Small intestine (tissue), 7 donors: ENCODE measurements around the gene AFAP1L1. TPM values are rescaled to one million over a fixed set of nuclear protein-coding genes. Genes with fewer than 3 reads are reported as not detected.

ENCODE experiments used
- DNase-seq, 2 donors: peaks; one replicate each; pipeline versions ENCODE4 v3.0.0 to v3.0.0-alpha.2; 2013
- FAIRE-seq: peaks from 2 replicates; lab custom pipeline; 2012; peaks lifted over from hg19 to GRCh38; lab: Jason Lieb, UNC
- H3K27ac ChIP-seq, 3 donors: one replicate each; pipeline ENCODE4 v1.5.1; 2013; ENCODE audit warnings: low read length in 2 of 3, mild to moderate bottlenecking in 2 of 3, control low read depth in 1 of 3, inconsistent platforms in 1 of 3, low read depth in 1 of 3, moderate library complexity in 1 of 3
- H3K27me3 ChIP-seq, 3 donors: one replicate each; pipeline ENCODE4 v1.6.1; 2013; ENCODE audit warnings: low read length in 3 of 3, inconsistent platforms in 1 of 3; ENCODE audit not compliant: control insufficient read depth in 3 of 3, insufficient read depth in 3 of 3
- H3K36me3 ChIP-seq, 3 donors: one replicate each; pipeline ENCODE4 v1.6.1; 2013; ENCODE audit warnings: low read length in 3 of 3, inconsistent platforms in 1 of 3, low read depth in 1 of 3, mild to moderate bottlenecking in 1 of 3, moderate library complexity in 1 of 3; ENCODE audit not compliant: control insufficient read depth in 3 of 3, insufficient read depth in 2 of 3
- H3K4me1 ChIP-seq, 3 donors: one replicate each; pipeline ENCODE4 v1.6.1; 2013; ENCODE audit warnings: low read length in 2 of 3, inconsistent platforms in 1 of 3, low read depth in 1 of 3, mild to moderate bottlenecking in 1 of 3, moderate library complexity in 1 of 3; ENCODE audit not compliant: control insufficient read depth in 3 of 3, insufficient read depth in 2 of 3
- H3K4me3 ChIP-seq, 3 donors: one replicate each; pipeline ENCODE4 v1.5.1; 2013; ENCODE audit warnings: low read length in 3 of 3, control low read depth in 1 of 3, inconsistent platforms in 1 of 3, low read depth in 1 of 3, mild to moderate bottlenecking in 1 of 3, moderate library complexity in 1 of 3
- H3K9me3 ChIP-seq, 2 donors: one replicate each; pipeline ENCODE4 v1.6.1; 2013; ENCODE audit warnings: low read depth in 1 of 2, low read length in 1 of 2; ENCODE audit not compliant: control insufficient read depth in 2 of 2, insufficient read depth in 1 of 2
- WGBS, 3 donors: extraction: QIAGEN DNeasy Blood & Tissue Kit; methylation state at CpG; one replicate each; pipeline ENCODE4 v1.1.7; 2013; 5-methylcytosine and 5-hydroxymethylcytosine counted together
- polyA plus RNA-seq, 4 donors: library from polyadenylated mRNA; stranded (reverse) in 3 of 4; unstranded in 1 of 4; fragments of 200-250 nt in 3 of 4; fragments of 120-200 nt in 1 of 4; gene quantifications; one replicate each; pipeline versions ENCODE4 v1.2.1 to v1.2.3, GENCODE V29; 2013
- donor health status: healthy with polysubstance abuse.
- donor health status: control.
- donor health status: control.
- donor health status: Bipolar disorder and iron deficiency.
- donor health status: healthy.

The AFAP1L1 gene
- polyA plus RNA-seq, 4 donors, result 1.6 to 8.5 (median 6.4) TPM; not detected in 1

GRCh38 chr5:149304195-149305078 is 32.8 kb downstream of the AFAP1L1 start:
- Histone ChIP-seq H3K9me3 (no peaks in the 10 kb centered on the region), H3K27ac (no peak overlapping the region), H3K4me1 (peaks cover 0 to 10% (median 0%) of the 10 kb centered on the region in 3 donors), H3K4me3 (no peak overlapping the region), H3K27me3 (no peaks in the 10 kb centered on the region), H3K36me3 (peaks cover 0 to 11% (median 0%) of the 10 kb centered on the region in 3 donors)
- DNase-seq (no peak), FAIRE-seq (no peak)
- WGBS, 3 donors, result 78 to 79% (median 78%) methylated on average over 11 of the region's 11 CpGs

- FAIRE-seq (no peak), DNase-seq (no peak)
- Histone ChIP-seq H3K27me3 (no peaks in the 10 kb centered on the region), H3K4me3 (no peak overlapping the region), H3K27ac (no peak overlapping the region), H3K9me3 (no peaks in the 10 kb centered on the region), H3K36me3 (peaks cover 0 to 20% (median 0%) of the 10 kb centered on the region in 3 donors), H3K4me1 (no peaks in the 10 kb centered on the region)
- WGBS, 3 donors, result 81 to 84% (median 83%) methylated on average over 6 of the region's 6 CpGs
Observed at GRCh38 chr5:149309354-149309753, 37.7 kb downstream of the AFAP1L1 start.

GRCh38 chr5:149310488-149310887 is 38.8 kb downstream of the AFAP1L1 start:
- Histone ChIP-seq H3K9me3 (no peaks in the 10 kb centered on the region), H3K27me3 (no peaks in the 10 kb centered on the region), H3K36me3 (peaks cover 0 to 22% (median 0%) of the 10 kb centered on the region in 3 donors), H3K27ac (no peak overlapping the region), H3K4me3 (no peak overlapping the region), H3K4me1 (no peaks in the 10 kb centered on the region)
- FAIRE-seq (no peak), DNase-seq (no peak)
- WGBS, 3 donors, result 82 to 88% (median 85%) methylated on average over 4 of the region's 4 CpGs

- WGBS, 3 donors, result 63 to 80% (median 69%) methylated on average over 10 of the region's 10 CpGs
- FAIRE-seq (no peak), DNase-seq (no peak)
Observed at GRCh38 chr5:149310947-149311658, 39.4 kb downstream of the AFAP1L1 start.

GRCh38 chr5:149313151-149313841 is 41.6 kb downstream of the AFAP1L1 start:
- H3K27me3 ChIP-seq, result no peaks in the 10 kb centered on the region
- H3K36me3 ChIP-seq, result peaks cover 0 to 15% (median 0%) of the 10 kb centered on the region in 3 donors
- WGBS, 3 donors, result 51 to 79% (median 57%) methylated on average over 6 of the region's 6 CpGs
- no peak overlapping the region for H3K27ac ChIP-seq
- DNase-seq, result no peak
- H3K9me3 ChIP-seq, result no peaks in the 10 kb centered on the region
- H3K4me3 ChIP-seq, result no peak overlapping the region
- no peak for FAIRE-seq
- H3K4me1 ChIP-seq, result peaks cover 0 to 5% (median 0%) of the 10 kb centered on the region in 3 donors

More at GRCh38 chr5:149310947-149311658, 39.4 kb downstream of the AFAP1L1 start:
- no peaks in the 10 kb centered on the region for H3K27me3 ChIP-seq
- no peaks in the 10 kb centered on the region for H3K9me3 ChIP-seq
- no peak overlapping the region for H3K4me3 ChIP-seq
- H3K4me1 ChIP-seq, result no peaks in the 10 kb centered on the region
- H3K27ac ChIP-seq, result no peak overlapping the region
- H3K36me3 ChIP-seq, result peaks cover 0 to 18% (median 0%) of the 10 kb centered on the region in 3 donors

- no peak for FAIRE-seq
Observed at GRCh38 chr5:149314571-149315111, 43.0 kb downstream of the AFAP1L1 start.

GRCh38 chr5:149315753-149316152 is 44.1 kb downstream of the AFAP1L1 start:
- Histone ChIP-seq H3K4me1 (peaks cover 0 to 21% (median 0%) of the 10 kb centered on the region in 3 donors), H3K27ac (no peak overlapping the region), H3K27me3 (no peaks in the 10 kb centered on the region), H3K4me3 (no peak overlapping the region), H3K9me3 (no peaks in the 10 kb centered on the region), H3K36me3 (peaks cover 0 to 14% (median 0%) of the 10 kb centered on the region in 3 donors)
- DNase-seq (no peak), FAIRE-seq (no peak)
- 88 to 94% (median 91%) methylated on average over 6 of the region's 6 CpGs for WGBS, 3 donors

More at GRCh38 chr5:149314571-149315111, 43.0 kb downstream of the AFAP1L1 start:
- Histone ChIP-seq H3K4me1 (peaks cover 0 to 10% (median 0%) of the 10 kb centered on the region in 3 donors), H3K9me3 (no peaks in the 10 kb centered on the region), H3K4me3 (no peak overlapping the region), H3K36me3 (peaks cover 0 to 14% (median 0%) of the 10 kb centered on the region in 3 donors), H3K27ac (no peak overlapping the region), H3K27me3 (no peaks in the 10 kb centered on the region)
- WGBS, 3 donors, result 85 to 93% (median 90%) methylated on average over 4 of the region's 4 CpGs
- DNase-seq, result no peak
